ENCODE results near the gene PAX4. TPM values are rescaled to one million over a fixed set of nuclear protein-coding genes. Genes with fewer than 3 reads are reported as not detected.
A peak's percentile ranks its signal among the peaks of the same experiment; 100 is the strongest.

PAX4 gene
- total RNA-seq, 1 donor from 2014 or later: not detected

DNA sequence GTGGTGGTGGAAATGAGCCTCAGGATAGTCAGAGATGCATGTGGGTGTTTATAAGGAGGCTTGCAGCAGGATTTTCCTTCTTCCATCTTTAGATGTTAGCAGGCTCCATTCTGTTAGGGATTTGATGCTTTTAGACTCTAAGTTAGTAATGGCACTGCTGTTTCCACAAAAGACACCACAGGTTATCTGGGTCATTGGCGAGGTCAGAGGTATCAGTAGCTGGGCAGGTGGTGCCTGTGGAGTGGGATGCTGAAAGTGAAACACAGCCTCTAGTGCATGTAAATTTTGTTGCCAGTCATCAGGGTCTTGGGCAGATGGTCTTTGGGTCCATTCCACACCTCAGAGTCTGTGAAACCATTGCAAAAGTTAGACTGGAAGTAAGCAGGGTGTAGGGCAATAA is 833 bp upstream of the PAX4 start:
- Mint-ChIP-seq H3K27ac (no peak overlapping the region), H3K4me3 (ENCODE audit: low read depth) (no peak overlapping the region), H3K9me3 (no peaks in the 10 kb centered on the region), H3K27me3 (ENCODE audit: low read depth) (peaks cover 50% of the 10 kb centered on the region), H3K4me1 (ENCODE audit: low read depth) (no peaks in the 10 kb centered on the region), H3K36me3 (ENCODE audit: low read depth) (no peaks in the 10 kb centered on the region)
- no peak for DNase-seq (ENCODE audit: low spot score)
- intact Hi-C loops (cut with micrococcal nuclease): no loop called here

GRCh38 chr7:127616724-127617123 is 1.2 kb downstream of the PAX4 start:
- DNase-seq (ENCODE audit: low spot score): no peak
- H3K36me3 Mint-ChIP-seq (ENCODE audit: low read depth): no peaks in the 10 kb centered on the region
- peaks cover 49% of the 10 kb centered on the region for H3K27me3 Mint-ChIP-seq (ENCODE audit: low read depth)
- H3K27ac Mint-ChIP-seq: no peak overlapping the region
- no peaks in the 10 kb centered on the region for H3K4me1 Mint-ChIP-seq (ENCODE audit: low read depth)
- H3K4me3 Mint-ChIP-seq (ENCODE audit: low read depth): no peak overlapping the region
- no peaks in the 10 kb centered on the region for H3K9me3 Mint-ChIP-seq
- intact Hi-C loops (cut with micrococcal nuclease): no loop called here

DNA sequence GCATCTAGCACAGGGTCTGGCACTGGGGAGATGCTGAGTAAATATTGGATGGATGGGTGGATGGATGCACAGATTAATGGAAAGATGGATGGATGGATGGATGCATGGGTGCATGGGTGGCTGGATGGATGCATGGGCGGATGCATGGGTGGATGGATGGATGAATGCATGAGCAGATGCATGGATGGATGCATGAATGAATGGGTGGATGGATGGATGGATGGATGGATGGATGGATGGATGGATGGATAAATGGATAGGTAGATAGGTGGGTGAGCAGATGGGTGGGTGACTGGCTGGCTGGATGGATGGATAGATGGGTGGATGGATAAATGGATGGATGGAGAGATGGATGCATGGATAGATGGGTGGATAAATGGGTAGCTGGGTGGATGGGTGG is 5.7 kb downstream of the PAX4 start:
- Mint-ChIP-seq H3K4me1 (ENCODE audit: low read depth) (no peaks in the 10 kb centered on the region), H3K36me3 (ENCODE audit: low read depth) (no peaks in the 10 kb centered on the region), H3K9me3 (no peaks in the 10 kb centered on the region), H3K4me3 (ENCODE audit: low read depth) (no peak overlapping the region), H3K27ac (no peak overlapping the region), H3K27me3 (ENCODE audit: low read depth) (peaks cover 13% of the 10 kb centered on the region)
- intact Hi-C loops (cut with micrococcal nuclease): no loop called here
- DNase-seq (ENCODE audit: low spot score): no peak

GRCh38 chr7:127609297-127609696 is 8.6 kb downstream of the PAX4 start:
- DNase-seq (ENCODE audit: low spot score): no peak
- H3K27ac Mint-ChIP-seq: no peak overlapping the region
- no peak overlapping the region for H3K4me3 Mint-ChIP-seq (ENCODE audit: low read depth)
- peaks cover 1% of the 10 kb centered on the region for H3K27me3 Mint-ChIP-seq (ENCODE audit: low read depth)
- no peaks in the 10 kb centered on the region for H3K4me1 Mint-ChIP-seq (ENCODE audit: low read depth)
- H3K9me3 Mint-ChIP-seq: no peaks in the 10 kb centered on the region
- intact Hi-C loops (cut with micrococcal nuclease): no loop called here
- no peaks in the 10 kb centered on the region for H3K36me3 Mint-ChIP-seq (ENCODE audit: low read depth)

- Mint-ChIP-seq H3K4me3 (ENCODE audit: low read depth) (no peak overlapping the region), H3K27ac (no peak overlapping the region), H3K36me3 (ENCODE audit: low read depth) (no peaks in the 10 kb centered on the region), H3K4me1 (ENCODE audit: low read depth) (no peaks in the 10 kb centered on the region), H3K27me3 (ENCODE audit: low read depth) (peaks cover 3% of the 10 kb centered on the region), H3K9me3 (no peaks in the 10 kb centered on the region)
- intact Hi-C loops (cut with micrococcal nuclease): no loop called here
- no peak for DNase-seq (ENCODE audit: low spot score)
Measured at GRCh38 chr7:127608446-127608845, 9.5 kb downstream of the PAX4 start.

GRCh38 chr7:127600885-127601284 is 17.1 kb downstream of the PAX4 start:
- Mint-ChIP-seq H3K27me3 (ENCODE audit: low read depth) (peaks cover 6% of the 10 kb centered on the region), H3K36me3 (ENCODE audit: low read depth) (no peaks in the 10 kb centered on the region), H3K4me1 (ENCODE audit: low read depth) (no peaks in the 10 kb centered on the region), H3K4me3 (ENCODE audit: low read depth) (no peak overlapping the region), H3K27ac (no peak overlapping the region), H3K9me3 (no peaks in the 10 kb centered on the region)
- DNase-seq (ENCODE audit: low spot score): no peak
- intact Hi-C loops (cut with micrococcal nuclease): no loop called here

GRCh38 chr7:127598318-127598717 is 19.6 kb downstream of the PAX4 start:
- no peak for DNase-seq (ENCODE audit: low spot score)
- Mint-ChIP-seq H3K36me3 (ENCODE audit: low read depth) (no peaks in the 10 kb centered on the region), H3K27ac (no peak overlapping the region), H3K9me3 (no peaks in the 10 kb centered on the region), H3K4me3 (ENCODE audit: low read depth) (no peak overlapping the region), H3K4me1 (ENCODE audit: low read depth) (no peaks in the 10 kb centered on the region), H3K27me3 (ENCODE audit: low read depth) (peaks cover 4% of the 10 kb centered on the region)
- intact Hi-C loops (cut with micrococcal nuclease): no loop called here

GRCh38 chr7:127595737-127596136 is 22.2 kb downstream of the PAX4 start:
- no peak overlapping the region for H3K27ac Mint-ChIP-seq
- no peak overlapping the region for H3K4me3 Mint-ChIP-seq (ENCODE audit: low read depth)
- peaks cover 11% of the 10 kb centered on the region for H3K36me3 Mint-ChIP-seq (ENCODE audit: low read depth)
- no peak for DNase-seq (ENCODE audit: low spot score)
- intact Hi-C loops (cut with micrococcal nuclease): no loop called here
- no peaks in the 10 kb centered on the region for H3K9me3 Mint-ChIP-seq
- H3K27me3 Mint-ChIP-seq (ENCODE audit: low read depth): peaks cover 2% of the 10 kb centered on the region
- no peaks in the 10 kb centered on the region for H3K4me1 Mint-ChIP-seq (ENCODE audit: low read depth)

- Mint-ChIP-seq H3K4me1 (ENCODE audit: low read depth) (peaks cover 5% of the 10 kb centered on the region), H3K4me3 (ENCODE audit: low read depth) (no peak overlapping the region), H3K27me3 (ENCODE audit: low read depth) (peaks cover 2% of the 10 kb centered on the region), H3K27ac (no peak overlapping the region), H3K36me3 (ENCODE audit: low read depth) (peaks cover 23% of the 10 kb centered on the region), H3K9me3 (no peaks in the 10 kb centered on the region)
- DNase-seq (ENCODE audit: low spot score): no peak
- intact Hi-C loops (cut with micrococcal nuclease): no loop called here
Measured at GRCh38 chr7:127594490-127594889, 23.5 kb downstream of the PAX4 start.

DNA sequence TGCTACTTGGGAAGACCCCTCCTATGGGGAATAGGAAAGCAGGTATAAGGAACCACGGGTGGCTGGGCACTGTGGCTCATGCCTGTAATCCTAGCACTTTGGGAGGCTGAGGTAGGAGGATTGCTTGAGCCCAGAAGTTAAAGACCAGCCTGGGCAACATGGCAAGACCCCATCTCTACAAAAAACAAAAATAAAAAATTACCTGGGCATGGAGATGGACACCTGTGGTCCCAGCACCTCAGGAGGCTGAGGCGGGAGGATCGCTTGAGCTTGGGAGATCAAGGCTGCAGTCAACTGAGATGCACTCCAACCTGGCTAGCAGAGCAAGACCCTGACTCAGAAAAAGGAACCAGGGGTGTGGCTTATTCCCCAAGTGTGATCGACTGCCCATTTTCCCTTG is 25.4 kb downstream of the PAX4 start:
- no peaks in the 10 kb centered on the region for H3K9me3 Mint-ChIP-seq
- peaks cover 9% of the 10 kb centered on the region for H3K4me1 Mint-ChIP-seq (ENCODE audit: low read depth)
- no peak for DNase-seq (ENCODE audit: low spot score)
- intact Hi-C loops (cut with micrococcal nuclease): no loop called here
- H3K36me3 Mint-ChIP-seq (ENCODE audit: low read depth): peaks cover 23% of the 10 kb centered on the region
- H3K27ac Mint-ChIP-seq: no peak overlapping the region
- H3K4me3 Mint-ChIP-seq (ENCODE audit: low read depth): no peak overlapping the region
- peaks cover 2% of the 10 kb centered on the region for H3K27me3 Mint-ChIP-seq (ENCODE audit: low read depth)

DNA sequence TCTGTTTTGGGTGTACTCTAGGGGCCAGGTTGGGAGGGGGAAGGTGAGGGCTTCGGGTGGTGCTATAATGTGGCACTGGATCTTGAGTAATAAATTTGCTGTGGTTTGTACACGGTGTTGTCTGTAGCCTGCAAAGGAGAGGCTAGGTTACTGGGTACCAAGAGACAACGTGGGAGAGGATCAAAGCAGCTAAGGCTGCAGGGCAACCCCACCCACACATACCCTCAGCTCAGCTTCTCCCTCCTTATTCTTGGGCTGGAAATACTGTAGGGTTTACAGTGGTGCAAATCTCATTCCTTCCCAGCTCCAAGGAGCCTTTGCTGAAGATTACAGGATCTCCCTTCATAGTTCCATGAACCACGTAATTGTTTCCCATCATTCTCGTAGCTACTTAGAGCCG is 26.4 kb downstream of the PAX4 start:
- intact Hi-C loops (cut with micrococcal nuclease): no loop called here
- peaks cover 11% of the 10 kb centered on the region for H3K4me1 Mint-ChIP-seq (ENCODE audit: low read depth)
- no peak for DNase-seq (ENCODE audit: low spot score)
- H3K27ac Mint-ChIP-seq: no peak overlapping the region
- H3K36me3 Mint-ChIP-seq (ENCODE audit: low read depth): peaks cover 23% of the 10 kb centered on the region
- no peaks in the 10 kb centered on the region for H3K27me3 Mint-ChIP-seq (ENCODE audit: low read depth)
- H3K4me3 Mint-ChIP-seq (ENCODE audit: low read depth): no peak overlapping the region
- no peaks in the 10 kb centered on the region for H3K9me3 Mint-ChIP-seq

- H3K27ac Mint-ChIP-seq: no peak overlapping the region
- H3K36me3 Mint-ChIP-seq (ENCODE audit: low read depth): peaks cover 23% of the 10 kb centered on the region
- H3K27me3 Mint-ChIP-seq (ENCODE audit: low read depth): no peaks in the 10 kb centered on the region
- H3K9me3 Mint-ChIP-seq: no peaks in the 10 kb centered on the region
- no peak overlapping the region for H3K4me3 Mint-ChIP-seq (ENCODE audit: low read depth)
- no peak for DNase-seq (ENCODE audit: low spot score)
- peaks cover 14% of the 10 kb centered on the region for H3K4me1 Mint-ChIP-seq (ENCODE audit: low read depth)
- intact Hi-C loops (cut with micrococcal nuclease): no loop called here
Measured at GRCh38 chr7:127591189-127591588, 26.8 kb downstream of the PAX4 start.

DNA sequence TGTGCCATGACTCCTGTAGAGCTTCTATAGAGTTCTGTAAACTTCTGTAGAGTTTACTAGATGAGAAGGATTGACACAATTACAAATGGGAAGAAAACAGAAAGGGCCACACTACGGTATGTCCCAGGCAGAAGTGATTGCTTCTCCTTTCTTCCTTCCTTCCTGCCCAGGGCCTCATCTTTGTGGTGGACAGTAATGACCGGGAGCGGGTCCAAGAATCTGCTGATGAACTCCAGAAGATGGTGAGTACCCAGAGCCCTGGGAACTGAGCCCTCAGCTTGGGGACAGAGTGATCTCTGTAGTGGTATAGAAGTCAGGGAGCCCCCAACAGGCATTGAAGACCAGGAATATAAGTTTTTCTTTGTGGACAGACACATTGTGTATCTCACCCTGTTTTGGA is 28.0 kb downstream of the PAX4 start:
- peak overlapping the region; percentile 44 for H3K27ac Mint-ChIP-seq
- peaks cover 23% of the 10 kb centered on the region for H3K36me3 Mint-ChIP-seq (ENCODE audit: low read depth)
- H3K9me3 Mint-ChIP-seq: no peaks in the 10 kb centered on the region
- H3K4me3 Mint-ChIP-seq (ENCODE audit: low read depth): peak overlapping the region; percentile 92
- H3K27me3 Mint-ChIP-seq (ENCODE audit: low read depth): no peaks in the 10 kb centered on the region
- DNase-seq (ENCODE audit: low spot score): no peak
- H3K4me1 Mint-ChIP-seq (ENCODE audit: low read depth): peaks cover 20% of the 10 kb centered on the region
- intact Hi-C loops (cut with micrococcal nuclease): loop anchor here (5.0 kb wide), 1 partner anchor 198 kb away; the partner anchor contains the start of gene ZNF800
